Body of pancreas (tissue), 4 donors: ENCODE measurements around the gene OR8G5.

Experiments used
- CTCF ChIP-seq, 7 experiments: fragments of 450-650 bp in 4 of 7; fragments of 200-600 bp in 3 of 7; sonication (generic) in 3 of 7; IDR thresholded peaks; one replicate each; pipeline ENCODE4 v1.5.1; 2016 to 2019; ENCODE audit warnings: antibody characterized with exemption in 7 of 7
- POLR2A ChIP-seq, 3 donors: fragments of 450-650 bp; IDR thresholded peaks; one replicate each; pipeline ENCODE4 v1.6.1; 2016; ENCODE audit warnings: antibody characterized with exemption in 3 of 3, mild to moderate bottlenecking in 2 of 3

- TF ChIP-seq CTCF (IDR thresholded peaks at IDR 0.05): no peak
- no peak for TF ChIP-seq POLR2A (IDR thresholded peaks at IDR 0.05)
Measured at GRCh38 chr11:124238512-124238911, 17.7 kb upstream of the OR8G5 start.
